CD4-positive, alpha-beta T cell treated with Interleukin-4 for 1 hour (primary cell): ENCODE measurements around the gene HSPBAP1.

Experiments
- DNase-seq, 2 donors: peaks; one replicate each; pipeline ENCODE4 v3.0.0-alpha.2; 2020 to 2022

Gene HSPBAP1, protein sequence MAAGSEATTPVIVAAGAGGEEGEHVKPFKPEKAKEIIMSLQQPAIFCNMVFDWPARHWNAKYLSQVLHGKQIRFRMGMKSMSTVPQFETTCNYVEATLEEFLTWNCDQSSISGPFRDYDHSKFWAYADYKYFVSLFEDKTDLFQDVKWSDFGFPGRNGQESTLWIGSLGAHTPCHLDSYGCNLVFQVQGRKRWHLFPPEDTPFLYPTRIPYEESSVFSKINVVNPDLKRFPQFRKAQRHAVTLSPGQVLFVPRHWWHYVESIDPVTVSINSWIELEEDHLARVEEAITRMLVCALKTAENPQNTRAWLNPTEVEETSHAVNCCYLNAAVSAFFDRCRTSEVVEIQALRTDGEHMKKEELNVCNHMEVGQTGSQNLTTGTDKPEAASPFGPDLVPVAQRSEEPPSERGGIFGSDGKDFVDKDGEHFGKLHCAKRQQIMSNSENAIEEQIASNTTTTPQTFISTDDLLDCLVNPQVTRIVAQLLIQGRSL

DNA sequence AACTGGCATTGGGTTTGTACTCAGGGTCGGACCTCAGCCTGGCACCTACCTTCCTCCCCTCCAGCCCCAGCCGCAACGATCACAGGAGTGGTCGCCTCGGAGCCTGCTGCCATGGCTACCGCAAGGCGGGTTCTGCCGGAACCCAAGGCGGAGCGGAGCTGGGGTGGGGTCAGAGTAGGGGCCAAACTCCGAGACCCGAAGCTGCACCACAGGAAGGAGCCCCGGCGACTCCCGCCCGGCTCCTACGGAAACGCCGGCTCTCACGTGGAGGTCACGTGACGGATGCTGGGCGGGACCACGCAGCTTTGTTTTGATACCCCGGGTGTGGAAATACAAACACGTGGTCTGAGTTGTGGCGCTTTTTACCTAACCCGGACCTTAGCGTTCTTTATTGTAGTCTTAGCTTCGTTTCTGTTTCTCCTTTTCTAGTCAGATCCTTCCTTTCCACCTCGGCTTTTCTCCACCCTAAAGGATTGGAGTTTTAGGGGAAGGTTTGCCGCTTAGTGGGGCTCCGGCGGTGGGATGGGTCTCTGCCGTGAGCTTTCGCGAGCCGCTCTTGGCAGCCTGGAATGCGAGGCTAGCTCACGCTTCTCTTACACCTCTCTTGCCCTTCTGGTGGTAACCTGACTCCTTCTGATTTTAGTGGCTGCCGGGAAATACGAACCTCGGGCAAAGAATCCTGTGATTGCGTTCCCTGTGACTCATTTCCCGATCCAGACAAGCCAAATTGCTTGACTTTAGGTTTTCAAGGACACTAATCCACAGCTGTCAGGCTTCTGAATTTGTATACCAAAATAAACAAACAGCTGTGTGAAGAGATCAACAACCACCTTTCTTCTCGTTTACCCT, at the start of gene HSPBAP1:
Gene HSPBAP1, minus strand, starts transcription at position 264 of the 849 bp plus-strand sequence. Its CDS starts 151 bp downstream, at position 113.
- DNase-seq: peak; percentile 91 to 92

- no peak for DNase-seq
Measured at GRCh38 chr3:122835590-122835989, 42.0 kb upstream of the HSPBAP1 start.

DNA sequence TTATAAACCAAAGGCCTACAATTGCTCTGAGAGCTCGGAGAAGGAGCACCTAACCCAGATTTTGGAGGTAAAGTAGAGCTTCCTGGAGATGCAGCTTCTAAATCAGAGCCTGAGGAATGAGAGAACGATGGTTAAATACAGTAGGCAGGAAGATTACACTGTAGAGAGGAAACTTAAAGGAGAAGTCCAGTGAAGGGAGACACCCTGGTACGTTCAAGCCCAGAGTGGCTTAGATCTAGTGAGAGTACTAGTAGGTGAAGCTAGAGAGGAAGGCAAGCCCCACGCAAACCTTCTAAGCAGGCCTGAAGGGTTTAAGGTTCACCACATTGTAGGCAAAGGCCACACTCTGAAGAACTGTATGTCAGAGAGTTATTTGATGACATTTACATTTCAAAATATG, 34.6 kb upstream of the HSPBAP1 start:
- DNase-seq: no peak

DNA sequence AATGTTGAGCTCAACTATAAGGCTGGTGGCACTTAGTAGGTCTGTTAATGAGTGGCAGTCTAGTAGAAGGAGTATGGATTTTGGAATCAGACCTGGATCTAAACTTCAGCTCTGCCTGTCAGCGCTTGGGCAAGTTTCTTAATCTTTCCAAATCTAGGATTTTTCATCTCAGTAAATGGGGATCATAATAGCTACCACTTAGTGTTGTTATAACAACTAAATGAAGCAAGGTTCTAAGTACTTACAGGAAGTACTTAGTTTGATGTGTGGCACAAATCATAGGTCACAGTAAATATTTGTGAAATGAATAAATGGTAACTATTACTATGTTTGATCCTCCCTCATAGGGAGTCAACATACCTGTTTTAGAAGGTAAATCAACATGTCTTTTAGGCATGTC, 32.6 kb upstream of the HSPBAP1 start:
- DNase-seq: no peak

DNA sequence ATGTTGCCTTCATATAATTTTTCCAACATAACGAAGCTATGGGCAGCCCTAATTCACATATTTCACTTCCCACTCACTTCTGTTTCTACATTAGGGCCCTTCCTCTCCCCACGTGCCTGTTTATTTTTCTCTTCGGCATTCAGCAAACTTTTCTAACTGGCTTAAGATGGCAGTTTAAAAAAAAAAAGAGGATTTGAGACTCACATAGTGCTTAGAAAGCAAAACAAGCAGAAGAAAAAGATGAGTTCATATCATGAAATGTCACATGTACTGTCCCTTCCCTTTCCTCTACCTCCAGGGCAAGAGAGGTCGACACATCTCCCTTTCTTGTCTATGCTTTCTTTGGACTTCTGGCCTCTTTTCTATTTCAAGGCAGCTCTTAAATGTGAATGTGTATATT, 31.8 kb upstream of the HSPBAP1 start:
- DNase-seq: no peak

DNA sequence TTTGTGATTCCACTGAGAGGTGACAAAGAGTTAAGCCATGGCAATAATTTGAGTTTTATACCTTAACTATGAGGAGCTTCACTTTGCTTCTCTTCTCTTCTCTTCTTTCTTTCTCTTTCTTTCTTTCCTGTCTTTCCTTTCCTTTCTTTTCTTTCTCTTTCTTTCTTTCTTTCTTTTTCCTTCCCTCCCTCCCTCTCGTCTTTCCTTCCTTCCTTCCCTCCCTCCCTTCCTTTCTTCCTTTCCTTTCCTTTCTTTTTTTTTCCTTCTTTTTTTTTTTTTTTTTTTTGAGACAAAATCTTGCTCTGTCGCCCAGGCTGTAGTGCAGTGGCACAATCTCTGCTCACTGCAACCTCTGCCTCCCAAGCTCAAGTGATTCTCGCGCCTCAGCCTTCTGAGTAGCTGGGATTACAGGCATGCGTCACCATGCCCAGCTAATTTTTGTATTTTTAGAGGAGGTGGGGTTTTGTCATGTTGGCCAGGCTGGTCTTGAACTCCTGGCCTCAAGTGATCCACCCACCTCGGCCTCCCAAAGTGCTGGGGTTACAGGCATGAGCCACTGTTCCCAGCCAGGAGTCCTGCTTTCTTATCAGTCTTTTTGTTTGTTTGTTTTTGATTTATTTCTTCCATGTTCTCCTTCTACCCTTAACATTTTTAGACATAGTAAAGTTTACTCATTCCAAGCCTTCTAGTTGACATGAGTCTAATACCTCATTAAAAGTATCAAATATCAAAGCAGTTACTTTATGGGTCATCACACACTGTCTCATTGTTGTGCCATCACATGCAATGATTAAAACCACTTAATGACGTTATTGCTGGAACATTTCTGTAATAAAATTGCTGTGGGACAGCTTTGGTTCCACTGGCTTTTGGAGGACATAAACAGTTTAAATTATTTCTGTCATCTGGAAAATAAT, 31.1 kb upstream of the HSPBAP1 start:
- DNase-seq: no peak

GRCh38 chr3:122816587-122816986, 23.0 kb upstream of the HSPBAP1 start:
- DNase-seq: no peak

GRCh38 chr3:122810734-122811133, 17.1 kb upstream of the HSPBAP1 start:
- DNase-seq: no peak

DNA sequence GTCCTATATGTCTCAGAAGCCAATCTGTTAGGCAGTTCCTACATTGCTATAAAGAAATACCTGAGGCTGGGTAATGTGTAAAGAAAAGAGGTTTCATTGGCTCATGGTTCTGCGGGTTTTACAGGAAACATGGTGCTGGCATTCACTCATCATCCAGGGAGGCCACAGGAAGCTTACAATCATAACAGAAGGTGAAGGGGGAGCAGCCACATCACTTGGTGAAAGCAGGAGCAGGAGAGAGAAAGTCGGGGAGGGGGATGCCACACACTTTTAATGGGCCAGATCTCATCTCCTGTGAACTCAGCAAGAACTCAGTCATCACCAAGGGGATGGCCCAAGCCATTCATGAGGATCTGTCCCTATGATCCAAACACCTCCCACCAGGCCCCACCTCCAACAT, 10.3 kb upstream of the HSPBAP1 start:
- no peak for DNase-seq

GRCh38 chr3:122802323-122802722, 8.7 kb upstream of the HSPBAP1 start:
- DNase-seq: no peak

GRCh38 chr3:122800706-122801237, 7.1 kb upstream of the HSPBAP1 start:
- DNase-seq: no peak

DNA sequence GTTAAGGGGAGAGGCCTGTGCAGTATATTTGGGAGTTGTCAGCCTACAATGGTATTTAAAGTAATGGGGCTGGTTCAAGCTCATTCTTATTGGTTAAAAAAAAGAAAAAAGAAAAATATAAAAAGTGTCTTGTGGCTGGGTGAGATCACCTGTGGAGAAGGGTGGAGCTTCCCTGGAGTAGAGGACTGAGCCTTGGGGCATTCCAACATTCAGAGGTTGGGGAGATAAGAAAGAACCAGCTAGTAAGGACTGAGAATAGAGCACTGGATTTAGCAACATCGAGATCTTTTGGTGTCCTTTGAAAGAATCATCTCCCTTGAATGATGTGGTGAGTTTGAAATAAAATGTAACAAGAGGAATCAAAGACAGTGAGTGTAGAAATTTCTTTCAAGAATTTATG, 6.4 kb upstream of the HSPBAP1 start:
- DNase-seq: no peak

DNA sequence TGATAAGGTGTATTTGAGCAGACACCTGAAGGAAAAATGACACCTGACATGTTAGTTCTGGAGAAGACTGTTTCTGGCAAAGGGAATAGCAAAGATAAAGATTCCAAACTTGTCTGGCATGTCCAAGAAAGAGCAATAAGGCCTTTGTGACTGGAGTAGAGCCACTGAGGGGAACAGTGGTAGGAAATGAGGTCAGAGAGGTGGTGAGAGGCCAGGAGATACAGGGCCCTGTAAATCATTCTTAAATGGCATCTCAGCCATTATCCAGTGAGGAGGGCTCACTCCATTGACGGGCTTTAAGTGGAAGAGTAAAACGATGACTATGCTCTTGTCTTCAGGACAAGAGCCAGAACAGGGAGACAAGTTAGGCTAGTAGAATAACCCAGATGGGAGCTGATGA, 5.7 kb upstream of the HSPBAP1 start:
- no peak for DNase-seq

DNA sequence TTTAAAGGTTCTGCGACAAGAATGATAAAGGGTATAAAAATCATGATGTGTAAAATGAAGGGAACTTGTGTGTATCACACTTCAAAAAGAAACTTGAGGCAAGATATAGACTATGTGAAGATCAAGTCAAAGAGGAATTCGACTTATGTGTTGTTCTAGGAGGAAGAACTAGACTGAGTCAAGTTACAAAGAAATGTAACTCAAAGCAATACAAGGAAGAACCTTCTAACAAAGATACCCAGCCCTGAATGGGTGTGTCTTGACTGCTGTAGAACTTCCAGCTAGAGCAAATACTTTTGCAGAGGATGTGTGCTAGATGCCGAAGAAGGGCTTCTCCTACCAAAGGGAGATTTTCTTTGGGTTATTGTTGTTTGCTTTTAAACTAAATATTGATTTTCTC, 3.7 kb upstream of the HSPBAP1 start:
- DNase-seq: peak in 1 of 2 donors; percentile 10

DNA sequence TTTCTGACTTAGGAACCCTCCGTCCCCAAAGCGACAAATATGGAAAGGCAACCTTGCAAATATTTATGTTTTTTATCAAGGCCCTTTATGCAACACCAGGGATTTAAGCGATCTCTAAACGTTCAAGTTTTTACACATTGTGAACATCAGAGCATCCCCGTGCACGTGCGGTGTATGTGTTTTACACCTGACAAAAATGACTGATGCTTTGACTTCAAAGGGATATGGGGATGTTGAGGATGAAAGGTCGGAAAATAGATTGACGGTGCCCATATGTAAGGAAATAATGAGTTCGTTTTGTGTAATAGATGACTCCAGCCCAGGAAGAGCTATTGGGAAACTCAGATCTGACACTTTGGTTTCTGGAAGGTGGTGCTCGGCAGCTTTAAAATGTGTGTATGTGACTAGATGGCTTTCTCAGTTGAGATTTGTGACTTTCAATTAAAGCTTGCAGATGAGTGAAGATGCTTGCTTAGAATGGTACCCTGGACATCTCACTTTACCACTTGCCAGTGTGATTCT, 2.1 kb upstream of the HSPBAP1 start:
- no peak for DNase-seq

GRCh38 chr3:122794779-122795673, 1.4 kb upstream of the HSPBAP1 start, which contains the start of gene SLC49A4:
TSS of gene SLC49A4 (plus strand) at chr3:122795069. CDS start at chr3:122795193, 124 bp downstream.
- peak; percentile 78 to 86 for DNase-seq

GRCh38 chr3:122794483-122794778, 800 bp upstream of the HSPBAP1 start:
- DNase-seq: peak in 1 of 2 donors; percentile 10

- no peak for DNase-seq
Measured at GRCh38 chr3:122789585-122790273, 3.9 kb downstream of the HSPBAP1 start.

DNA sequence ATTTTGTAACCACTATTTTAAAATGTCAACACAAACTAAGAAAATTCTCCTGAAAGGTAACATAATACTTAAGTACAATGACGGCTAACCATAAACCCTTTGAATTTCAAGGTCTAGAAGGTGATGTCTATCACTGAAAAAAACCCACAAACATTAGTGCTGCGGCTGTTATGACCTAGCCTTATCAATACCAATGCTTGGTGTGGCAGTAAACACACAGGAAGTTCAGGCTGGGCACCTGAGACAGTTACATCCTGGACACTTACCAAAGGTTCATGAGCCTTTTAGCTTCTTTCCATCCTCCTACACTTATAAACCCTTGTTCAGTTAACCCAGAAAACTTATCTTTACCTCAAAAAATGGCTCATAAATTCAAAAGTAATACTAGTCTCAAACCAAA, 5.8 kb downstream of the HSPBAP1 start:
- peak in 1 of 2 donors; percentile 18 for DNase-seq

DNA sequence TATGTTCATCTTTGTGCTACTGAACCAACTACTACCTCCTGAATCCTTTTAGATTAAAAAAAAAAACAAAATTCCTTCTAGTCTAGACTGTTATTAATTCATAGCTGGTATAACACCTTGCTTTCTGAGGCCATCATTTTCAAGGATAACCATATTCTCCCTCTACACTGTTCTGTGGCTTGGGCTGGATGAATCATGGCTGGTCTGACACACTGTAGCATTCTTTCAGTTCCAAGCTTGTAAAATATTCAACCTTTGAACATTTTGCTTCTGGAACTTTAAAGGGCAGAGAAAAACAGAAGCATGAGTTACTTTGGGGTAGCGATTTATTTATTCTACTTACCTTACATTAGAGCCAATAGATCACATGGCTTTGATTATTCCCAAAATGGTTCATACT, 7.6 kb downstream of the HSPBAP1 start:
- no peak for DNase-seq

DNA sequence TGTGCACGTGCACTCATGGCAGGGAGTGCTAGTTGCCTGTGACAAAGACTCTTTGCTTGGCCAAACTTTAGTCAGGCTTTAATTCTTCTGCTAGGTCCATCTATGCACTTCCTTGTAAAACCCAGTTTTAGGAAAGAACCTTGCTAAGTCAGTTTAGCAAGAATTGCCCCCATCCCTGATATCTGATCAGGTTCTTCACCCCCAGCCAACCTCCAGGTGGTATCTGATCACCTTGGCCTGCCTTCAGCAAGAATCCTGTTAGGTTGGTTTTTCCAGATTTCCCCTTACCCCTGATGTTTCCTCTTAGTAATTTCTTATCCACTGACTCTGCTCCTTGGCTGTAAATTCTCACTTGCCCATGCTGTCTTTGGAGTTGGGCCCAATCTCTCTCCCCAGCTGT, 8.4 kb downstream of the HSPBAP1 start:
- DNase-seq: no peak
